Neural cell (in vitro differentiated cells): ENCODE data around the gene ITGA8.

Source experiments
- EP300 ChIP-seq: fragments of 450-650 bp; conservative IDR thresholded peaks from 2 replicates; pipeline ENCODE4 v1.6.1; 2014; ENCODE audit warnings: antibody characterized with exemption, mild to moderate bottlenecking, moderate library complexity; ENCODE audit not compliant: poor library complexity, severe bottlenecking
- EZH2 ChIP-seq: fragments of 200-600, 300-800 bp; shearing (Covaris generic), sonication (generic); IDR thresholded peaks from 2 replicates; pipeline ENCODE4 v1.6.1; 2014; ENCODE audit warnings: antibody characterized with exemption, low read length, borderline replicate concordance, mild to moderate bottlenecking; ENCODE audit not compliant: insufficient read depth, poor library complexity, severe bottlenecking

DNA sequence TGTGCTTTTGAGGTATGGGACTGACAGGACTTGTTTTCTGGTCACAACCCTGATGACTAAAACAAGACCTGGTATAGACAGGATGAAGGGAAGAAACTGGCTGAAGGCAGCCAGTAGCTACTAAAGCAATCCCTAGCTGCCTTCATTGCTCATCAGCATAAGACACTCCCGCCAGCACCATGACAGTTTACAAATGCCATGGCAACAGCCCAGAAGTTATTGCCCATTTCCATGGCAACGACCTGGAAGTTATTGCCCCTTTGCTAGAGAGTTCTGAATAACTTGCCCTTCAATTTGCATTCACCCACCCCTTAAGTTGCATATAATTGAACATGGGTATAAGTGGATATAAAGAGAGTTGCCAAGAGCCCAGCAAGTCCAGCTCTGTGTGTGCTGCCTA is 179.0 kb downstream of the ITGA8 start:
- no peak for TF ChIP-seq EP300
- TF ChIP-seq EZH2, result no peak
